ENCODE measurements around the gene HERC2.

- TF ChIP-seq MYC (IDR thresholded peaks at IDR 0.05; ENCODE audit: low read depth, low read length) (no peak), MYC (CRISPR knock-in tag; IDR thresholded peaks at IDR 0.05; ENCODE audit: borderline replicate concordance, low read depth) (no peak), CTCF (IDR thresholded peaks at IDR 0.05 in 2 of 3, conservative IDR thresholded peaks at IDR 0.05 in 1 of 3; ENCODE audit: insufficient read depth in 2 of 3, low read depth in 1 of 3, low read length in 3 of 3) (no peak)
These were observed 224.2 kb downstream of the HERC2 start for GRCh38 chr15:28097656-28098359.
